CD4-positive, alpha-beta T cell treated with Interleukin-2 at 100 ng/mL for 4 hours (primary cell): ENCODE results near the gene KPNA2.
"Not testable (repeated sequence)": the region's sequence is repeated elsewhere in the genome, so short reads cannot be mapped to it uniquely, and the experiment has no call there.

Source experiments
- DNase-seq: peaks from one replicate; pipeline ENCODE4 v3.0.0-alpha.2; 2020; ENCODE audit warnings: low spot score

KPNA2 gene

DNA sequence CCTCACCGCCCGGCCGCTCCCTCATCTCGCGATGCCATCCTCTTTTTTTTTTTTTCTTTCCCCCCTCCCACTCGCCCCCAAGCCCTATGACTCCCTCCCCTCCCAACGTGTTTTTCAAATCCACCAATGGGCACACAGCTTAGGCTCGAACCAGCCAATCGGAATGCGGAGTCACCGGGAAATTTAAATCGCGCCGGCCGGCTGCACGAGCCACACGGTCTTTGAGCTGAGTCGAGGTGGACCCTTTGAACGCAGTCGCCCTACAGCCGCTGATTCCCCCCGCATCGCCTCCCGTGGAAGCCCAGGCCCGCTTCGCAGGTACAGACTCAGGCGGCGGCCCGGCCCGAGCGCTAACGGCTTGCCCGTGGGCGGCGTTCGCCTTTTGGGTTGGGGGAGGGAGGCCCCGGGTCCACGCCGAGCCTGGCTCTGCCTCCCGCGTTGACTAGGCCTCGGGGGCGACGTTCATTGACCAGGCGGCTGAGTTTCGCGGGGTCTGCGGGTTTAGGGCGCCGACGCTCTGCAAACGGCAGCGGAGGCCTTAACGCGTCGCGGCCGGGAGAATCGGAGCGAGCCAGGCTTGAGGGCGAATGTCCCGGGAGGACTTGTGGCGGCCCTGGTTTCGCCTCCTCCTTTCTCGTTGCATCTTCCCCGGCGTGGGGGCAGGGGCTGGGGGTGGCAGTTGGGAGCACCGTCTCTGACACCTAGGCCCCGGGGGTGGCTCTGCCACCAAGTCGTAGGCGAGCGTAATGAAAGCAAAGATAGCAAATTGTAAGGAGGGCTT is at the start of gene KPNA2:
KPNA2 (plus strand) TSS at position 213 of the 781 bp plus-strand sequence. CDS start 1,398 bp downstream, outside the sequence.
- peak; percentile 97 for DNase-seq

- no peak for DNase-seq
Measured at GRCh38 chr17:67990909-67991308, 44.6 kb upstream of the KPNA2 start.

DNA sequence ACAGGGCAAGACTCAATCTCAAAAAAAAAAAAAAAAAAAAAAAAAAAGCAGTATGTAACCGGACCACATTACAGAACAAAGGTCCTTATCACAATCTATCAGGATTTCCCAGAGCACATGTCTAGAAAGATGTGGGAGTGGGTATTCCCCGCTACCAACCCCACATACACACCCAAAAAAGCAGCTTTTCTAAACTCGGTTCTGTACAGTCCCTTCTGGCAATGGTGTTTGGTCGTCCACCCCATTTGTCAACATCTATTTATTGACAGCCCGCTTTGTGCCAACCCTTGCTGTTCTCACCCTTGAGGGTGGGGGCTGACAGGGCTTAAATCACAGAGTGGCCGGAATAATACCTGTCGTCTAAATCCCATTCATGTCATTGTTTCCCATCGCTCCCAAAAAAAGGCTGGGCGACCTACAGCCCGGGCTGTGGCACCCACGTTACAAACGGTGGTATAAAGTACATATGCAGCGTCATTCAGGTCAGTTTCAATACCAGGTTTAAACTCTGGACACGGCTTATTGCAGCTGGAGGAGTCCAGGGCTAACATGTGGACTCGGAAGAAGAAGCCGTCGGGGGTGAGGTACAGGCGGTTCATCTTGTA is 42.9 kb upstream of the KPNA2 start:
- no peak for DNase-seq

GRCh38 chr17:67993153-67993997 is 42.2 kb upstream of the KPNA2 start:
- peak; percentile 66 for DNase-seq

- DNase-seq, result no peak
Measured at GRCh38 chr17:67993998-67994361, 41.6 kb upstream of the KPNA2 start.

- no peak for DNase-seq
Measured at GRCh38 chr17:67994817-67995569, 40.5 kb upstream of the KPNA2 start.

GRCh38 chr17:67995570-67996263 is 39.8 kb upstream of the KPNA2 start:
- DNase-seq, result no peak

- DNase-seq, result not testable (repeated sequence)
Measured at GRCh38 chr17:67996301-67997171, 39.0 kb upstream of the KPNA2 start, which contains the start of gene C17orf58. TSS of gene C17orf58 (minus strand) at chr17:67996469. CDS start at chr17:67996198, 271 bp downstream.

- DNase-seq, result no peak
Measured at GRCh38 chr17:67998466-67998865, 37.1 kb upstream of the KPNA2 start.

GRCh38 chr17:67999291-67999911 is 36.1 kb upstream of the KPNA2 start:
- DNase-seq, result no peak

DNA sequence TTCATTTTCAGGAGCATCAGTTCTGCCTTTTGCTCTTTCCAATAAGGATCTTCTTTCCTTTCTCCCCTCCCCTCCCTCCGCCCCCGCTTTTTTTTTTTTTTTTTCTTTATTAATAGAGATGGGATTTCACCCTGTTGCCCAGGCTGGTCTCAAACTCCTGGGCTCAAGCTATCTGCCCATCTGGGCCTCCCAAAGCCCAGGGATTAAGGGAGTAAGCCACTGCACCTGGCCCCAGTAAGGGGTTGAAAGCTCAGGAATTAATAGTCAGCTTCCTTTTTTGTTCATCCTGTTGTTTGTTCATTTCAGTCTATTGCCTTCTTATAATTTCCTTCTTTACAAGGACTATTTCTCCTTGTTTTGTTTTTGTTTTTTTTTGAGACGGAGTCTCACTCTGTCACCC is 31.3 kb upstream of the KPNA2 start:
- no peak for DNase-seq

- DNase-seq, result no peak
Measured at GRCh38 chr17:68006797-68007196, 28.7 kb upstream of the KPNA2 start.

GRCh38 chr17:68011199-68011665 is 24.3 kb upstream of the KPNA2 start:
- DNase-seq, result peak; percentile 58

DNA sequence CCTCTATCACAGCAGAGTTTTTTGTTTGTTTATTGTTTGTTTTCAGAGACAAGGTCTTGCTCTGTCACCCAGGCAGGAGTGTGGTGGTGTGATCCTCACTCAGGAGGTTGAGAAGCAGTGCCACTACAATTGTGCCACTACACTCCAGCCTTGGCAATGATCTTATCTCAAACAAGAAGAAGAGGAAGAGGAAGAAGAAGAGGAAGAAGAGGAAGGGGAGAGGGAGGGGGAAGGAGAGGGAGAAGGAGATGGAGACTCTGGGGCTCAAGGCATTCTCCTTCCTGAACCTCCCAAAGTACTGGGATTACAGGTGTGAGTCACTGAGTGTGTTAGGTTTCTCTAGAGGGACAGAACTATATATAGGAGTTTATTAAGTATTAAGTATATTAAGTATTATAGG is 22.1 kb upstream of the KPNA2 start:
- no peak for DNase-seq

DNA sequence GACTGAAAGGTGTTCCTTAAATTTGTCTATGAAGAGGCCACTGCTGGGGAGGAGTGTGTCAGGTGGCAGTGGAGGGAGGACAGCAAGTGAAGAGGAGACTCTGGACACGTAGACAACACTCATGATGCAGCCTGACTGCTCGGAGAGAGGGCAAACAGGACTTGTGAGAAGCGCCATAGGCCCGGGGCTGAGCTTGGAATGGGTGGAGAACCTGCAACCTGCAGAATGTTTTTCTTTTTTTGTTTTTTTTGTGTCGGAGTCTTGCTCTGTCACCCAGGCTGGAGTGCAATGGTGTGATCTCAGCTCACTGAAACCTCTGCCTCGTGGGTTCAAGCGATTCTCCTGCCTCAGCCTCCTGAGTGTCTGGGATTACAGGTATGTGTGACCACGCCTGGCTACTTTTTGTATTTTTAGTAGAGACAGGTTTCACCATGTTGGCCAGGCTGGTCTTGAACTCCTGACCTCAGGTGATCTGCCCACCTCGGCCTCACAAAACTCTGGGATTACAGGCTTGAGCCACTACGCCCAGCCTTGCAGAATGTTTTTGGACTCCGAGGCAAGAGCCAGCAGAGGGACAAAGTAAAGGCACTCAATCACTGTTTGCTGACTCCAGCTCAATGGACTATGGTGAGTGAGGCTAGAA is 20.3 kb upstream of the KPNA2 start:
- no peak for DNase-seq

DNA sequence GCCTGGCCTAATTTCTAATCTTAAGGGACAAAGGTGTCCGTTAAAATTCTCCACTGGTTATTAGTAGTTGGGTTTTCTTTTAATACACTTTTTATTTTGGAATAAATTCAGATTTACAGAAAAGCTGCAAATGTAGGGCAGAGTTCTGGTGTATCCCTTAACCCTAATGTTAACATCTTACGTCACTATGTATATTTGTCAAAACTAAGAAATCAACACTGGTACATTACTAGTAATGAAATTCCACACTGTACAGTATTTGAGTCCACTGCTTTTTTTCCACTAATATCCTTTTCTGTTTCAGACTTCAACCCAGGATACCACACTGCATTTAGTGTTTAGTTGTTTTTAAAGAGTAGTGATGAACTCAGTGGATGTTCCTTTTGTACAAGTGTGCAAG is 18.7 kb upstream of the KPNA2 start:
- no peak for DNase-seq

DNA sequence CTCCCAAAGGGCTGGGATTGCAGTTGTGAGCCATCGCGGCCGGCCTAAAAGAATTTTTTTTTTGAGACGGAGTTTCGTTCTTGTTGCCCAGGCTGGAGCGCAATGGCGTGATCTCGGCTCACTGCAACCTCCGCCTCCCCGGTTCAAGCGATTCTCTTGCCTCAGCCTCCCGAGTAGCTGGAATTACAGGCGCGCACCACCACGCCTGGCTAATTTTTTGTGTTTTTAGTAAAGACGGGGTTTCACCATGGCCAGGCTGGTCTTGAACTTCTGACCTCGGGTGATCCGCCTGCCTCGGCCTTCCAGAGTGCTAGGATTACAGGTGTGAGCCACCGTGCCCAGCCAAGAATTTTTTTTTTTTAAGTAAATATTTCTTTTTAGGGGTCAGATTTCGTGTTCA is 17.0 kb upstream of the KPNA2 start:
- DNase-seq, result not testable (repeated sequence)

DNA sequence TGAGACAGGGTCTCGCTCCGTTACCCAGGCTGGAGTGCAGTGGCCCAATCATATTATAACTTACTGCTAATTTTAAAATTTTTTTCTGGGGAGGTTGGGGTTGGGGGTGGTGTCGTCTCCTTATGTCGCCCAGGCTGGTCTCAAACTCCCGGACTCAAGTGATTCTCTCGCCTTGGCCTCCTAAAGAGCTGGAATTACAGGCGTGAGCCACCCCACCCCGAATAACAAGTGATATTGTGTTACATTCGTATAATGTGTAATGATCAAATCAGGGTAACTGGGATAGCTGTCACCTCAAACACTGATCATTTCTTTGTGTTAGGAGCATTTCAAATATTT is 16.2 kb upstream of the KPNA2 start:
- DNase-seq, result no peak

DNA sequence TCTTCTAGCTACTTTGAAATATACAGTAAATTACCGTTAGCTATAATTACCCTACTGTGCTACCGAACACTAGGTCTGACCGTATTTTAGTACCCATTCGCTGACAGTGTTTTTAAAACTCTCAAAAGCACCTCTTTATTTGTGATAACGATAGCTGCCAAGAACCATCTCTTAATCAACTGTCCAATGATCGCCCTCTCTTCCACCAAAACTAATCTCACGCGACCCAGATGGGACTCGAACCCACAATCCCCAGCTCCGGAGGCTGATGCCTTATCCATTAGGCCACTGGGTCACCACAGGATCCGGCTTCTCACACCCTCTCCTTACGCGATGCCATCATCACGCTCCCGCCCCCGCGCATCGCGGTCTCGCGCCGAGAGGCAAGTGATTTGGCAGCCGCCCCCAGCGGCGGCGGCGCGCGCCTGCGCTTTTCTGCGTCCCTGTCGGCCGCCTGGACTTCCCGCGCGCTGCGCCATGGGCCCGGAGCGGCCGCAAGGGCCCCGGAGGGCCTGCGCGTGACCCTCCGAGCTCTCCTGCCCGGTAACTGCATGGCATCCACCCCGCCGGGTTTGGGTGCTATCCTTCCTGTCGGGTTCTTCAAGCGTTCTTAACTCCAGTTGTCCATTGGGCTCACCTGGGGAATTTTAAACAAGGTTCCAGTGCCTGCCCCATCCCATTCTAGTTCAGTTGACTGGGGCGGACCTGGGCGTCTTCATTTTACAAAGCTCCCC is 15.7 kb upstream of the KPNA2 start:
- peak; percentile 98 for DNase-seq
